GM12878 (cell line): Measurements from ENCODE around the gene GRPEL2. TPM values are rescaled to one million over a fixed set of nuclear protein-coding genes. Genes with fewer than 3 reads are reported as not detected.

Source experiments
- CREM ChIP-seq: IDR thresholded peaks from 2 replicates; pipeline ENCODE4 v1.6.1; 2014; ENCODE audit warnings: antibody characterized with exemption, low read depth
- HDGF ChIP-seq: fragments of 450-650 bp; IDR thresholded peaks from 2 replicates; pipeline ENCODE4 v1.6.1; 2016; ENCODE audit warnings: antibody characterized with exemption
- NBN ChIP-seq: fragments of 450-650 bp; IDR thresholded peaks from 2 replicates; pipeline ENCODE4 v1.6.1; 2016
- NFIC ChIP-seq: IDR thresholded peaks from 2 replicates; pipeline ENCODE4 v1.6.1; 2012; ENCODE audit warnings: low read depth, mild to moderate bottlenecking, inconsistent platforms, low read length, moderate library complexity
- NR2F1 ChIP-seq: fragments of 450-650 bp; conservative IDR thresholded peaks from 2 replicates; pipeline ENCODE4 v1.6.1; 2017; ENCODE audit warnings: mild to moderate bottlenecking
- POLR2AphosphoS2 ChIP-seq: IDR thresholded peaks from 2 replicates; pipeline ENCODE4 v1.6.1; 2011; ENCODE audit warnings: low read depth, mild to moderate bottlenecking, low read length, improper control_type of control experiment, moderate library complexity
- POLR2AphosphoS5 ChIP-seq: IDR thresholded peaks from 2 replicates; pipeline ENCODE4 v1.6.1; 2011; ENCODE audit warnings: mild to moderate bottlenecking, low read length, inconsistent platforms
- RB1 ChIP-seq: fragments of 450-650 bp; formaldehyde crosslinking; IDR thresholded peaks from 2 replicates; pipeline ENCODE4 v1.6.1; 2017; ENCODE audit warnings: mild to moderate bottlenecking, borderline replicate concordance
- RUNX3 ChIP-seq: IDR thresholded peaks from 2 replicates; pipeline ENCODE4 v1.6.1; 2012; ENCODE audit warnings: low read length, inconsistent platforms
- SIX5 ChIP-seq: IDR thresholded peaks from 2 replicates; pipeline ENCODE4 v1.6.1; 2011; ENCODE audit warnings: mild to moderate bottlenecking, low read depth, low read length, moderate library complexity; ENCODE audit not compliant: severe bottlenecking
- SMAD1 ChIP-seq: fragments of 450-650 bp; IDR thresholded peaks from 2 replicates; pipeline ENCODE4 v1.6.1; 2018; ENCODE audit warnings: mild to moderate bottlenecking, low read depth; ENCODE audit not compliant: partially characterized antibody
- SREBF2 ChIP-seq: IDR thresholded peaks from 2 replicates; pipeline ENCODE4 v1.6.1; 2012; ENCODE audit warnings: mild to moderate bottlenecking, low read length
- TBL1XR1 ChIP-seq: IDR thresholded peaks from 2 replicates; pipeline ENCODE4 v1.6.1; 2012; ENCODE audit warnings: low read depth, low read length, improper control_type of control experiment
- WRNIP1 ChIP-seq: IDR thresholded peaks from 2 replicates; pipeline ENCODE4 v1.6.1; 2011; ENCODE audit warnings: low read depth, low read length, improper control_type of control experiment, borderline replicate concordance
- YY1 ChIP-seq: IDR thresholded peaks from 2 replicates; pipeline ENCODE4 v1.6.1; 2011; ENCODE audit warnings: low read depth, mild to moderate bottlenecking, low read length
- ZNF592 ChIP-seq: fragments of 450-650 bp; IDR thresholded peaks from 2 replicates; pipeline ENCODE4 v1.6.1; 2017; ENCODE audit warnings: mild to moderate bottlenecking, moderate library complexity
- polyA plus RNA-seq, 11 experiments: library from polyadenylated mRNA; depleted of rRNA in 4 of 11; unstranded in 6 of 11; stranded (reverse) in 5 of 11; fragments of >200 nt; fragmentation: Nextera tagmentation in 4 of 11; fragmentation: Illumina TruSeq in 1 of 11; extraction: Ambion mirVana in 4 of 11; extraction: Trizol in 1 of 11; gene quantifications; 1 replicate in 1 of 11; 2 replicates in 10 of 11; pipeline versions ENCODE4 v1.2.1 to v1.2.3, GENCODE V29; 2011 to 2016; ENCODE audit warnings: inconsistent platforms in 2 of 11, missing spikeins in 2 of 11, low read depth in 1 of 11
- total RNA-seq, 4 experiments: library from RNA; depleted of rRNA in 3 of 4; stranded (reverse); fragments of >200 nt in 3 of 4; fragmentation: Illumina TruSeq in 1 of 4; extraction: Trizol in 1 of 4; gene quantifications; 2 replicates each; pipeline versions ENCODE4 v1.2.1 to v1.2.3, GENCODE V29; 2013 to 2021
- TF ChIP-seq, protein P1 (sequence below): fragments of 450-650 bp; formaldehyde crosslinking; IDR thresholded peaks from 2 replicates; pipeline ENCODE4 v1.4.0; 2020; ENCODE audit warnings: mild to moderate bottlenecking, moderate library complexity
- TF ChIP-seq, protein P2 (sequence below): fragments of 150-350 bp; IDR thresholded peaks from 2 replicates; pipeline ENCODE4 v1.6.1; 2016; ENCODE audit warnings: low read depth, low read length

Gene GRPEL2
- total and polyA plus RNA-seq, 10 of the 15 experiments (the other 5 are each of a cell fraction or from before 2014, with no cell fraction given), result 4.4 to 20.2 (median 14.1) TPM

- TF ChIP-seq, protein P1, sequence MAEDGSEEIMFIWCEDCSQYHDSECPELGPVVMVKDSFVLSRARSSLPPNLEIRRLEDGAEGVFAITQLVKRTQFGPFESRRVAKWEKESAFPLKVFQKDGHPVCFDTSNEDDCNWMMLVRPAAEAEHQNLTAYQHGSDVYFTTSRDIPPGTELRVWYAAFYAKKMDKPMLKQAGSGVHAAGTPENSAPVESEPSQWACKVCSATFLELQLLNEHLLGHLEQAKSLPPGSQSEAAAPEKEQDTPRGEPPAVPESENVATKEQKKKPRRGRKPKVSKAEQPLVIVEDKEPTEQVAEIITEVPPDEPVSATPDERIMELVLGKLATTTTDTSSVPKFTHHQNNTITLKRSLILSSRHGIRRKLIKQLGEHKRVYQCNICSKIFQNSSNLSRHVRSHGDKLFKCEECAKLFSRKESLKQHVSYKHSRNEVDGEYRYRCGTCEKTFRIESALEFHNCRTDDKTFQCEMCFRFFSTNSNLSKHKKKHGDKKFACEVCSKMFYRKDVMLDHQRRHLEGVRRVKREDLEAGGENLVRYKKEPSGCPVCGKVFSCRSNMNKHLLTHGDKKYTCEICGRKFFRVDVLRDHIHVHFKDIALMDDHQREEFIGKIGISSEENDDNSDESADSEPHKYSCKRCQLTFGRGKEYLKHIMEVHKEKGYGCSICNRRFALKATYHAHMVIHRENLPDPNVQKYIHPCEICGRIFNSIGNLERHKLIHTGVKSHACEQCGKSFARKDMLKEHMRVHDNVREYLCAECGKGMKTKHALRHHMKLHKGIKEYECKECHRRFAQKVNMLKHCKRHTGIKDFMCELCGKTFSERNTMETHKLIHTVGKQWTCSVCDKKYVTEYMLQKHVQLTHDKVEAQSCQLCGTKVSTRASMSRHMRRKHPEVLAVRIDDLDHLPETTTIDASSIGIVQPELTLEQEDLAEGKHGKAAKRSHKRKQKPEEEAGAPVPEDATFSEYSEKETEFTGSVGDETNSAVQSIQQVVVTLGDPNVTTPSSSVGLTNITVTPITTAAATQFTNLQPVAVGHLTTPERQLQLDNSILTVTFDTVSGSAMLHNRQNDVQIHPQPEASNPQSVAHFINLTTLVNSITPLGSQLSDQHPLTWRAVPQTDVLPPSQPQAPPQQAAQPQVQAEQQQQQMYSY (CRISPR knock-in tag), result no peak
- TF ChIP-seq POLR2AphosphoS2, result peak; percentile 88; the same call in 1 of the 2 replicates
- no peak for TF ChIP-seq ZNF592
- TF ChIP-seq RB1, result peak; percentile 56; the same call in 1 of the 2 replicates
- peak; percentile 55 for TF ChIP-seq RUNX3
- peak; percentile 95 for TF ChIP-seq YY1
- peak; percentile 81 for TF ChIP-seq POLR2AphosphoS5
- TF ChIP-seq, protein P2, sequence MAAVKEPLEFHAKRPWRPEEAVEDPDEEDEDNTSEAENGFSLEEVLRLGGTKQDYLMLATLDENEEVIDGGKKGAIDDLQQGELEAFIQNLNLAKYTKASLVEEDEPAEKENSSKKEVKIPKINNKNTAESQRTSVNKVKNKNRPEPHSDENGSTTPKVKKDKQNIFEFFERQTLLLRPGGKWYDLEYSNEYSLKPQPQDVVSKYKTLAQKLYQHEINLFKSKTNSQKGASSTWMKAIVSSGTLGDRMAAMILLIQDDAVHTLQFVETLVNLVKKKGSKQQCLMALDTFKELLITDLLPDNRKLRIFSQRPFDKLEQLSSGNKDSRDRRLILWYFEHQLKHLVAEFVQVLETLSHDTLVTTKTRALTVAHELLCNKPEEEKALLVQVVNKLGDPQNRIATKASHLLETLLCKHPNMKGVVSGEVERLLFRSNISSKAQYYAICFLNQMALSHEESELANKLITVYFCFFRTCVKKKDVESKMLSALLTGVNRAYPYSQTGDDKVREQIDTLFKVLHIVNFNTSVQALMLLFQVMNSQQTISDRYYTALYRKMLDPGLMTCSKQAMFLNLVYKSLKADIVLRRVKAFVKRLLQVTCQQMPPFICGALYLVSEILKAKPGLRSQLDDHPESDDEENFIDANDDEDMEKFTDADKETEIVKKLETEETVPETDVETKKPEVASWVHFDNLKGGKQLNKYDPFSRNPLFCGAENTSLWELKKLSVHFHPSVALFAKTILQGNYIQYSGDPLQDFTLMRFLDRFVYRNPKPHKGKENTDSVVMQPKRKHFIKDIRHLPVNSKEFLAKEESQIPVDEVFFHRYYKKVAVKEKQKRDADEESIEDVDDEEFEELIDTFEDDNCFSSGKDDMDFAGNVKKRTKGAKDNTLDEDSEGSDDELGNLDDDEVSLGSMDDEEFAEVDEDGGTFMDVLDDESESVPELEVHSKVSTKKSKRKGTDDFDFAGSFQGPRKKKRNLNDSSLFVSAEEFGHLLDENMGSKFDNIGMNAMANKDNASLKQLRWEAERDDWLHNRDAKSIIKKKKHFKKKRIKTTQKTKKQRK, result no peak
- peak; percentile 70 for TF ChIP-seq SMAD1
- TF ChIP-seq WRNIP1, result no peak; the same call in 1 of the 2 replicates
- peak; percentile 63; the same call in 1 of the 2 replicates for TF ChIP-seq TBL1XR1
- peak; percentile 73 for TF ChIP-seq CREM
- peak; percentile 68 for TF ChIP-seq SREBF2
- 0 out of 2 replicates have a peak, but pooled peaks have one; percentile 70 for TF ChIP-seq NBN
- TF ChIP-seq HDGF, result peak; percentile 79
- peak; percentile 22; the same call in 1 of the 2 replicates for TF ChIP-seq NR2F1
- peak; percentile 56 for TF ChIP-seq SIX5
- TF ChIP-seq NFIC, result no peak
These were observed at the start of gene GRPEL2 (continued) for GRCh38 chr5:149345147-149345891.
